A549 (cell line): ENCODE data around the gene AMZ1. TPM values are rescaled to one million over a fixed set of nuclear protein-coding genes. Genes with fewer than 3 reads are reported as not detected.
"Not testable (repeated sequence)": the region's sequence is repeated elsewhere in the genome, so short reads cannot be mapped to it uniquely, and the experiment has no call there.

Source experiments
- ATAC-seq, 2 experiments: fragments of 200-7000 bp in 1 of 2; fragments of >200 bp in 1 of 2; cut with Nextera tagmentation in 1 of 2; cut with Tn5 transposase in 1 of 2; 3 replicates each; pipeline versions ENCODE4 v1.8.0 to v1.9.1; 2018 to 2020; ENCODE audit warnings: mild to moderate bottlenecking in 1 of 2, moderate library complexity in 1 of 2
- CTCF ChIA-PET: fragments of 300-600 bp; sonication (Branson Sonifier 250); formaldehyde crosslinking; extraction: SDS; loops from one replicate; lab custom pipeline; 2021; ENCODE audit warnings: antibody characterized with exemption, inconsistent platforms; lab: Yijun Ruan, JAX
- POLR2A ChIA-PET: fragments of 350-600 bp; formaldehyde crosslinking; extraction: SDS; loops from one replicate; lab custom pipeline; 2021; ENCODE audit warnings: antibody characterized with exemption, inconsistent platforms; lab: Yijun Ruan, JAX
- DNase-seq, 2 experiments: peaks; one replicate each; pipeline versions ENCODE4 v3.0.0 to v3.0.0-alpha.2; 2011 to 2016; ENCODE audit warnings: low read depth in 1 of 2, low spot score in 1 of 2
- FAIRE-seq: peaks from 2 replicates; lab custom pipeline; 2011; peaks lifted over from hg19 to GRCh38; lab: Jason Lieb, UNC
- H3K27ac ChIP-seq, 2 experiments: fragments of >200 bp; sonication (Bioruptor Twin); formaldehyde crosslinking; 3 replicates each; pipeline ENCODE4 v1.5.1; 2016 to 2017
- H3K4me1 ChIP-seq: fragments of >200 bp; sonication (Bioruptor Twin); formaldehyde crosslinking; 3 replicates; pipeline ENCODE4 v1.6.1; 2016
- H3K4me2 ChIP-seq: fragments of >200 bp; sonication (Bioruptor Twin); formaldehyde crosslinking; 3 replicates; pipeline ENCODE4 v1.6.1; 2016
- H3K4me3 ChIP-seq: fragments of >200 bp; sonication (Bioruptor Twin); formaldehyde crosslinking; 3 replicates; pipeline ENCODE4 v1.5.1; 2016
- H3K9me3 ChIP-seq: fragments of >200 bp; sonication (Bioruptor Twin); formaldehyde crosslinking; 3 replicates; pipeline ENCODE4 v1.6.1; 2016
- KDM1A ChIP-seq: fragments of 200-600 bp; sonication (generic); IDR thresholded peaks from 2 replicates; pipeline ENCODE4 v1.6.1; 2016; ENCODE audit warnings: low read depth, mild to moderate bottlenecking
- MAFK ChIP-seq: fragments of 450-650 bp; IDR thresholded peaks from 2 replicates; pipeline ENCODE4 v1.6.1; 2014; ENCODE audit not compliant: partially characterized antibody
- NR3C1 ChIP-seq: fragments of >200 bp; sonication (Bioruptor Twin); formaldehyde crosslinking; IDR thresholded peaks from 3 replicates; pipeline ENCODE4 v1.6.1; 2017
- POLR2AphosphoS2 ChIP-seq: conservative IDR thresholded peaks from 2 replicates; pipeline ENCODE4 v1.6.1; 2012; ENCODE audit warnings: low read length, improper control_type of control experiment, inconsistent platforms
- WGBS: methylation state at CpG from one replicate; pipeline ENCODE4 v1.1.6; 2017; ENCODE audit errors: missing lambda C conversion rate; 5-methylcytosine and 5-hydroxymethylcytosine counted together
- polyA plus RNA-seq, 4 experiments: library from polyadenylated mRNA; depleted of rRNA in 3 of 4; stranded (reverse); fragments of >200 nt; fragmentation: RNase III in 1 of 4; extraction: RNeasy Plus Mini Kit Qiagen cat#74134 plus additional on column Dnase treatment in 1 of 4; gene quantifications; 2 replicates in 3 of 4; 3 replicates in 1 of 4; pipeline ENCODE4 v1.2.3, GENCODE V29; 2011 to 2017
- TF ChIP-seq, protein P1 (sequence below): fragments of >200 bp; sonication (Bioruptor Twin); formaldehyde crosslinking; IDR thresholded peaks from 2 replicates; pipeline ENCODE4 v1.6.1; 2016

AMZ1 gene
- polyA plus RNA-seq, 2 of the 4 experiments (the other 2 are of a cell fraction): 0.01 TPM; not detected in 1

DNA sequence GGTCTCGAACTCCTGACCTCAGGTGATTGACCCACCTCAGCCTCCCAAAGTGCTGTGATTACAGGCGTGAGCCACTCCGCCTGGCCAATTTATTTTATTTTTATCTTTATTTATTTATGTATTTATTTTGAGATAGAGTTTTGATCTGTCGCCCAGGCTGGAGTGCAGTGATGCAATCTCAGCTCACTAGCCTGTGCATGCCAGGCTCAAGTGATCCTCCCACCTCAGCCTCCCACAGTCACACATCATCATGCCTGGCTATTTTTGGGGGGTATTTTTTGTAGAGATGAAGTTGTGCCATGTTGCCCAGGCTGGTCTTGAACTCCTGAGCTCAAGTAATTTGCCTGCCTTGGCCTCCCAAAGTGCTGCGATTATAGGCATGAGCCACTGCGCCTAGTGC, 14.8 kb upstream of the AMZ1 start:
- CTCF ChIA-PET: interaction anchor here (1.0 to 9.2 kb wide), 4 partner anchors 9 to 223 kb away, joined by 3 to 108 read pairs (median 30); no protein-coding TSS in a partner anchor
- WGBS: 61% methylated on average over 6 of the region's 6 CpGs

DNA sequence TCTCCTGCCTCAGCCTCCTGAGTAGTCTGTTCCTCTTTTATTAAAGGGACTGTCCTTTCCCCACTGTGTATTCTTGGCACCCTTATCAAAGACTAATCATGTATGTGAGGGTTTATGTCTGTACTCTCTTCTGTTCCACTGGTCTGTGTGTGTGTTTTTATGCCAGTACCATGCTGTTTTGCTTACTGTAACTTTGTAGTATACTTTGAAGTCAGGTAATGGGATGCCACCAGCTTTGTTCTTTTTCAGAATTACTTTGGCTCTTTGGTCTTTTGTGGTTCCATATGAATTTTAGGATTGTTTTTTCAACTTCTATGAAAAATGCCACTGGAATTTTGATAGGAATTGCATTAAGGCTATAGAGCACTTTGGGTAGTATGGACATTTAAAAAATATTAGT, 14.1 kb upstream of the AMZ1 start:
- TF ChIP-seq, protein P1, sequence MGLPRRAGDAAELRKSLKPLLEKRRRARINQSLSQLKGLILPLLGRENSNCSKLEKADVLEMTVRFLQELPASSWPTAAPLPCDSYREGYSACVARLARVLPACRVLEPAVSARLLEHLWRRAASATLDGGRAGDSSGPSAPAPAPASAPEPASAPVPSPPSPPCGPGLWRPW: no peak
- TF ChIP-seq KDM1A: peak; percentile 59; the same call in 1 of the 2 replicates
- no peak for TF ChIP-seq POLR2AphosphoS2
- TF ChIP-seq, all 56 proteins: peak for 1
- ATAC-seq: no peak
- Histone ChIP-seq H3K4me1 (no peaks in the 10 kb centered on the region), H3K27ac (no peak overlapping the region), H3K4me2 (no peak overlapping the region), H3K9me3 (peaks cover 3% of the 10 kb centered on the region; the same call in 2 of the 3 replicates), H3K4me3 (no peak overlapping the region)
- no peak for DNase-seq
- ChIA-PET CTCF (interaction anchor here (5.7 to 9.2 kb wide), 2 partner anchors 8 to 223 kb away, joined by 32 to 108 read pairs; no protein-coding TSS in a partner anchor), POLR2A (no interaction called here)
- FAIRE-seq: no peak

More for the DNA sequence above, 14.8 kb upstream of the AMZ1 start:
- ATAC-seq, POLR2A ChIA-PET, DNase-seq, H3K9me3 ChIP-seq, H3K27ac ChIP-seq, FAIRE-seq, H3K4me3 ChIP-seq, H3K4me1 ChIP-seq, H3K4me2 ChIP-seq: not testable (repeated sequence)

DNA sequence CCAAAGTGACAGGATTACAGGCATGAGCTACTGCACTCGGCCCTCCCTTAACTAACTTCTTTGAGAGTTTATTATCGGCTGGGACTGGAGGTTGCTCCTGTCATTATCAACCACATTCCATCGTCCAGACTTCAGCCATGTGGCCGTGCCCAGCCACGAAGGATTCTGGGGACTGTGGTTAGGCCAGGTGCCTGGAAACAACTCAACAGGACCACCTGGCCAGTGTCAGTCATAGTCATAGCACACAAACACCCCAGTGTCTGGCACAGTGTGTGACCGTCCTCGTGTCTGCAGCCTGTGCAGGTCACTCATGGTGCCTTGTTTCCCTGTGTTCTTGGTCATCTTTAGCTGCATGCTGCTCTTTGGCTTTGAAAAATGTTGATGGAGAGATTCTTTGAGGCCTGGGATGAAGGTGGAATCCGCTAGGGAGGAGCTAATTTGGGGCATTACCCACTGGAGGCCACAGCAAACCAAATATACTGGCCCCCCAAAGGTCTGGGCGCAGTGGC, 12.7 kb upstream of the AMZ1 start:
- peaks cover 3% of the 10 kb centered on the region; the same call in 2 of the 3 replicates for H3K9me3 ChIP-seq
- TF ChIP-seq MAFK: no peak
- TF ChIP-seq NR3C1: no peak
- ATAC-seq (no peak), FAIRE-seq (no peak), DNase-seq (no peak)
- ChIA-PET CTCF (interaction anchor here (0.5 to 5.7 kb wide), 4 partner anchors 33 to 1958 kb away, joined by 3 to 32 read pairs (median 4); no protein-coding TSS in a partner anchor), POLR2A (no interaction called here)
- no peaks in the 10 kb centered on the region for H3K4me1 ChIP-seq
- no peak overlapping the region for H3K4me3 ChIP-seq
- no peak overlapping the region for H3K27ac ChIP-seq
- no peak overlapping the region for H3K4me2 ChIP-seq
- WGBS: 55% methylated on average over 9 of the region's 9 CpGs

DNA sequence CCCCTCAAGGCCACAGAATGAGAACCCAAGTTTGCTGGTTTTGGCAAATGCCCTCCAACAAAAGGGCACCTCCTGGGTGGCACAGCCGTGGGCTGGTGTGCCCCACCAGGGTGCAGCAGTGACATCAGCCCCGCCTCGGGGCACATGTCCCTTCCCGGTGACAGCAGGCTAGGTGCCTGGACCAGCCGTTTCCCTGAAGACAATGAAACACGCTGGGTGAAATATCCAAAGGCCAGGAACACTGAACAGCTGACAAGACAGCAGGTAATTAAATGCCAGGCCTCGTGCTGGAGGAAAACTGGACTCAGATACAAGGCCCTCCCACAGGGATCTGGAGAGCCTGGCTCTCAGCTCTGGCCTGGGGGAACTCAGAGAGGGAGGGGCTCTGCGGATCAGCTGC, 11.4 kb upstream of the AMZ1 start:
- H3K4me2 ChIP-seq, H3K9me3 ChIP-seq, DNase-seq, FAIRE-seq, H3K4me3 ChIP-seq, ATAC-seq, H3K27ac ChIP-seq, POLR2A ChIA-PET, H3K4me1 ChIP-seq: not testable (repeated sequence)
- CTCF ChIA-PET: interaction anchor here (0.7 kb wide), 1 partner anchor 138 kb away, joined by 3 read pairs; no protein-coding TSS in a partner anchor
- 72% methylated on average over 7 of the region's 8 CpGs for WGBS

DNA sequence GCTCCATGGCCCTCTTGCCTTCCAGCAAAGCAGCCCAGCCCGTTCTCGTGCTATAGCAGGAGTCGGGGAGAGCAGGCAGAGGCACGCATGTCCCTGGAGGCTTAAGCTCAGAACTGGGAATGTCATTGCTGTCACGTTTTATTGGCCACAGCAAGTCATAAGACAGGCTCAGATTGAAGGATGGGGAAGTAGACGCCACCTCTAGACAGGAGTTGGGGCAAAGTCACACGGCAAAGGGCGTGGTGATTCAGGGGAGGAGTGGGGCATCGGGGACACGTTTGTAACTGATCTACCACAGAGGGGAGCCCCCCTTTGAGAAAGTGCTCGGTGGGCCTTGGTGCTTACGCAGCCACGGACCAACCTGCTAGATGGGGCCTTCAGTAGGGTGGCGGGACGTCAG, 9.5 kb upstream of the AMZ1 start:
- ChIA-PET CTCF (interaction anchor here (4.2 to 6.5 kb wide), 2 partner anchors 9 to 13 kb away, joined by 38 to 108 read pairs; no protein-coding TSS in a partner anchor), POLR2A (interaction anchor here (0.5 kb wide), 1 partner anchor 219 kb away, joined by 3 read pairs; no protein-coding TSS in a partner anchor)
- FAIRE-seq, DNase-seq, H3K4me1 ChIP-seq, H3K4me2 ChIP-seq, ATAC-seq, H3K27ac ChIP-seq, H3K4me3 ChIP-seq, H3K9me3 ChIP-seq: not testable (repeated sequence)
- 87% methylated on average over 13 of the region's 15 CpGs for WGBS

DNA sequence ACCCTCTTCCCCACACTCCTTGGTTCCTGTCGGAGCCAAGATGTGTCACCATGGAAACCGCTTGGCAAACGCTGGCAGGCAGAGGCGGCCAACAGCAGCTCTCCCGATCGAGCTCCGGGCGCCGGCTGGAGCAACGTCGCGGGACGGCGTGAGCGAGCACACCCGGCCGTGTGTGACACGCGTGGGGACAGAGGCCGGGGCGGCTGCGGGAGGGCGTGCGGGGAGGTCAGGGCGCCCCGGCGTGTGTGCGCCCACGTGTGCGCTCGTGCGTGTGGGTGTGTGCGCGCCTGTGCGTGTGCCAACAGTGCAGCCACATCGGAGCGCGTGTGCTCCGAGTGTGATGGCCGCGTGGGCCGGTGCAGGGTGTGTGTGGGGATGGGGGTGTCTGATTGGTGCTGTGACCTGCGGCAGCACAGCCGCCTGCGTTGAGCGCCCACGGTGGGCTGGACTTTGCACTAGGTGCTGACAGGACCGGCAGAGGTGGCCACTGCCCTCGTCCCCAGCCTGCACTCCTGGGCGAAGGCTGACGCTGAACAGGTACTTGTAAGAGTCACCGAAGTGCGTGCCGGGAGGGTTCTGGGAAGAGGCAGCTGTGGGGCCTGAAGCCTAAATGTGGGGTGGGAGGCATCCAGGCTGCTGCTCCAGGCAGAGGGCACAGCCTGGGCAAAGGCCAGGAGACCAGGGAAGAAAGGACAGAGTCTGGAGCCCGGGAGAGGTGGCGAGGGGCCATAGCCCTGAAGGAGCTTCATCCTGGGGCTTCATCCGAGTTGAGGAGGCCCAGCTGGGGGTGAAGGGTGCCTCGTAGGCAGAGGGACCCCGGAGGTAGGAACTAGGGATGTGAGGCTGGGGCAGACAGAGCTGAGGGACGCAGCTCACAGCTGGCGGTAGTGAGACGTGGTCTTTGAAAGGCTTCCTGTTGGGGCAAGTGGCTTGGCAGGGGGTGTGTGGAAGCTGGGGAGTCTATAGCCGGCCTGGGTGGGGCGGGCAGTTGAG, 8.6 kb upstream of the AMZ1 start:
- H3K27ac ChIP-seq, H3K4me1 ChIP-seq, H3K4me3 ChIP-seq, FAIRE-seq, POLR2A ChIA-PET, DNase-seq, H3K9me3 ChIP-seq: not testable (repeated sequence)
- peak overlapping the region; percentile 44; the same call in 2 of the 3 replicates for H3K4me2 ChIP-seq
- peak; percentile 7 to 14; a peak in 3 of 6 replicates for ATAC-seq
- 62% methylated on average over 40 of the region's 64 CpGs for WGBS
- CTCF ChIA-PET: interaction anchor here (0.5 to 6.5 kb wide), 24 partner anchors 10 to 235 kb away, joined by 3 to 108 read pairs (median 7); partner anchors contain the start of gene TTYH3
